Measurements from ENCODE around the gene TRIM3.
A peak's percentile ranks its signal among the peaks of the same experiment; 100 is the strongest.

TRIM3 gene

DNA sequence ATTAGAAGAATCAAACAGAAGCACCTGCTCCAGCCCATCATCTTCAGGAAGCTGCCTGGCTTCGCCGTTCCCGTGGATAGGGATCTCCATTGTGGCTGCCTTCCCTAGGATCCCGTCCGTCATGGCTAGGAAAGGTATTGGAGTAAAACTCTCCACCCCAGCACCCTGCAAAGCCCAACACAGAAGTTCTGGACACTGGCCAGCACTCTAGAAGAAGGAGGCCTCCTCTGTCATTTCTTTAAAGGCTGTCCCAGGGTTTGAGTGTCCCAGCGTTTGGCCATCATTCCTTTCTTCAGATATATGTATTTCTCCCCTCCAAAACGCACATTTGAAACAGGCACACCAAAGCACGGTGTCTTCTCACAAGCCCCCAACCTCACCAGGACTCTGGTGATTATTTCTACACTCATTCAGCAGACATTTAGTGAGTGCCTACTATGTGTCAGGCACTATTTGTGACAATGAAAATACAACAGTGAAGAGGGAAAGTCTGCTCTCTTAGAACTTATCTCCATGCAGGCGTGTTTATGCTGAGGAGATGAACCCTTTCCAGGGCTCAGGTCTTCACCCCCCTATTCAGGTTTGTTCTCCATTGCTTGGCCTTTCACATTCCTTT is 6.7 kb upstream of the TRIM3 start:
- DNase-seq: no peak

DNA sequence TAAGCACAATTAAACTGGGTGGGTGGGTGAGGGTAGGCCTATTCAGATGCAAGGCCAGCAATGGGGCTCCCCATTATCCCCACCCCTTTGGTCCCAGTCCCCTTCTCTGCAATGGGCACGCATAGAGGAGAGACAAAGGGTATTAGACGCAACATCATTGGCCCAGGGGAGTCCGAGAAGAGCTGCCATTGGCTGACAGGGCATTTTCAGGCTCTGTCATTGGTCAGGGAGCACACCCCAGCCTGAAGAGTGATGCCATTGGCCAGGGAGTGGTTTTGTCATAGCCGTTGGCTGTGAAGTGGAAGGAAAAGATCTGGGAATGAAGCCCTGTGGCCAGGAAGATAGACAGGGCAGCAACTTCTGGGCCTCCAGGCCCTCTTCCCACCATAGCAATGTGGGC is 2.8 kb upstream of the TRIM3 start:
- DNase-seq: no peak

DNA sequence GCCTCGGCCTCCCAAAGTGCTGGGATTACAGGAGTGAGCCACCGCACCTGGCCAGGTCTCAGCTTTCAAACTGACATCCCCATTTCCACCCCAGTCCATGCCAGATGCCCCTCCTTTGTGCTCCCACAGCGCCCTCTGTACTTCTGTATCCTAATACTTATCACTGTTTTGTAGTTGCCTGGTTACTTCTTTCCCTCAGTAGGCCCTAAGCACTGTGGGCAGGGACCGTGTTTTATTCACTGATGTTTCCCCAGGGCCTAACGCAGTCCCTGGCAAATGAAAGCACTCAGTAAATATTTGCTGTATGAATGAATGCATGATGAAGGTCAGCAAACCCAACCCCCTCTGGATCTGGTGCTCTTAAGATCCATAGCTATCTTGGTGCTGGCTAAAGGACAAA is 2.2 kb upstream of the TRIM3 start:
- DNase-seq: no peak

DNA sequence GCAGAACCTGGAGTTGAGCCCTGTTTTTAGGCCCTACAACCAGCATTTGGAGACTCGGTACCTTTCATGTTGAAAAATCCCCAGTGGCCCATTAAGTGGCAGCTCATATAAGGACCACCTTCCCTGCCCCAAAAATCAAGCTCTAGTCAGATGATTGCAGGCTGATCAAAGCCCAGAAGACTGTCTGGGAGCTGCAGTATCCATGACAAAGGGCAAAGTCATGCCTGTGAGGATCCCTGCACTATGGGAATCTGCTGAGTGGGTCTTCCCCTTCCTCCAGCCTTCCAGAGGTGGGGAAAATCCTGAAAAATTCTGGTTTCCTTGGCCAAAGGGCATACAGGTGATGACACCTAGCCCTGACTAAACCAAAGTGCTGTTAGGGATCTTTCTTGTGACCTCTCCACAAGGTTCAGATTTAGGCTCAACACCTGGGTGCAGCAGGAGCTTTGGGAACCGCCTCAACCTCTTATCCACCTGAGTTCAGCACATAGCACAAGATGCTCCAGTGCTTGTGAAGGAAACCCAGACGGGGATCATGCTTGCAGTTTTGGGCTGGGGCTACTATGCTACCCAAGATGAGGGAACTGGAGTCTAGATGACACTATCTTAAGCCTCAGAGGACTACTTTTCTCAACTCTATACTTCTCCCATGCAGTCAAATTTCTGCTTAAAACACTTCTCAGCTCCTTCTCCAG is 1.2 kb upstream of the TRIM3 start:
- no peak for DNase-seq

DNA sequence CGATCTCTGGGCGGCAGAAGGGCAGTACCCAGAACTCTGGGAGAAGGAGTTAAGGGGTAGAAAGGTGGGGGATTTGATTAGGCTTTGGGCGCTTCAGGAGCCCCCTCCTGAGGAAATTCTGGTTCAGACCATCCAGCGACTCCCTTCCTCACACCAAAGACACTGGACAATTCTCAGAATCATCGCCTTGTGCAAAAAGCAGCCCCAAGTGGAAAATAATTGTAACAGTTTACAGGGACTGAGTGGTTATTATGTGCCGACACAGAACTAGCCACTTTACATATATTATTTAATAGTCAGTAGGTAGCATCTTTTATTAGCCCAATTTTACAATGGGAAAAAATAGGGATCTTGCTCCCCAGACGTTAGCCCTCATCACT is 662 bp upstream of the TRIM3 start:
- DNase-seq: no peak

DNA sequence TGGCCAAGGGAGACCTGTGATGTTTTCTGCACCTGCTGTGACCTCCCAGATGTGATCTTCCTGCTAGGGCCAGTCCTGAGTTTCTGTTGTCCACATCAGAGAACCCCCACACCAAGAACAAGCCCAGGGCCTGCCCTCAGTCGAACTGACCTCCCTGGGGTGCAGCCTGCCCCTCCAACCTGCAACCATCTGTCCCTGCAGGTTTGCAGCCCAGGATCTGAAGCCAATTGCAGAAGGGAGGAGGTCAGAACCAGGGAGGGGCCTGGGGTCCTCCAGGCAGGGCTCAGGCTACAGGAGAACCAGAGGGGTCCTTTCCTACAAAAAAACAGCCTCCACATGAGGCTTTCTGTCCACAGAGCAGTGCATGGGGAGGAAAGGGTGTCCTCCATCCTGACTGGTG is 807 bp downstream of the TRIM3 start:
- DNase-seq: no peak

DNA sequence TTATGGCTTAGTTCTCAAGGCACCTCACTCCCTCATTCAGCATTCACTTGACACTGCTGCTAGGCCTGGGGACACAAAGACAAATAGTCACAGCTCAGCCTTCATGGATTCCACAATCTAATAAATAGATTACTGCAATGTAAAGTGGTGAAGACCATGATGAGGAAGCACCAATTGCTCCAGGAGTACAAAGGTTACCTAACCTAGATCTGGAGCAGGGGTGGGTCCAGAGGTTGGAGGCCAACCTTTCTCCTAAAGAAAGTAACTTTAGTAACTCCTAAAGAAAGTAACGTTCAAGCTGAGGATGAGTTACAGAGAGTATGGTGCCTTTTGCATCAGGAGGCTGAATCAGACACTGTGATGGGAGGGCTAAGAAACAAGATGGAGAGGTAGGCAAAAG is 4.1 kb downstream of the TRIM3 start:
- DNase-seq: no peak

DNA sequence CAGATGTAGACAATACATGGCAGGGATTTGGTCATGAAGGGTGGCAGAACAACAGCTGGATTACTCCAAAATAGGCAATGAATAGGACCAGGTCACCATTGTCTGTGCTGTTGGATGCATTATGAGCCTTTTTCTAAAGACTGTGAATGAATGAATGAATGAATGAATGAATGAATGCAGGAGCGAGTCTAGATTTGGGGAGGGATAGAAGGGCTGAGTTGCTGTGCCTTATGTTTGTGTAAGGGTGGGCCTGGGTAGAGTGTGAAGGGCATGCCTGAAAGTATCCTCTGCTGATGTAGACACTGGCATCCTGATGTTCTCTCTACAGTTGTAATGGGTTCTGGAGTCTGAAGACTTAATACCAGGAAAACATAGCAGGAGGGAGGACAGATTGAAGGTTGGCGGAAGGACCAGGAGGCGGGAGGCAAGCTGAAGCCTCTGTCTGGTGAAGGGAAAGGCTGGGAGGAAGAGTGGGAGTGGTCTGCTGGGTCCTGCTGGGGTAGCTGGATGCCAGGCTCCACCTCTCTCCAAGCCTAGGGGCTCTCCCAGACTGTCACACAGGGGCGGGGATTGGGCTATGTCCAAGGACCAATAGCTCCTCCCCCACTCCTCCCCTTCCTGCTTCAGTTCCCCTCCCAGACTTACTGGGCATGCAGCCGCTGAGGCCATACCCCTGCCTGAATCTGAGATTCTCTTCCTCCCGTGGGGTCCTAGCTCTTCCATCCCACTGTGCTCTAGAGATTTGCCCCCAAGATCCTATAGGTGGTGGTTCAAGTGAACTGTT is 4.8 kb downstream of the TRIM3 start:
- DNase-seq: no peak

DNA sequence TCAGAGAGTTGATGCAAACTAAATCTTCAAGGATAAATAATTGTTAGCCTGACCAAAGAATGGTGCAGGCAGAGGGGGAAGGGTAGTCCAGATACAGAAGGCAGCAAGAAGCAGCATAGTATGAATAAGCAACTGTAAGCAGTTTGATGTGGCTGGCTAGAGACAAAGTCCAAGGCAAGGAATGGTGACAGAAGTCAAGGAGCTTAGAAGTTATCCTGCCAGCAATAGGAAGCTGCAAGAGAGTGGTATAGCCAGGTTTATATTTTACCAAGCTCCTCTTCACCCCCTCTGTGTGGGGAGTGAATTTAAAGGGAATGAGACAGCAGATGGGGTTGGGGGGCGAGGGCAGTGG is 14.7 kb downstream of the TRIM3 start:
- DNase-seq: no peak

DNA sequence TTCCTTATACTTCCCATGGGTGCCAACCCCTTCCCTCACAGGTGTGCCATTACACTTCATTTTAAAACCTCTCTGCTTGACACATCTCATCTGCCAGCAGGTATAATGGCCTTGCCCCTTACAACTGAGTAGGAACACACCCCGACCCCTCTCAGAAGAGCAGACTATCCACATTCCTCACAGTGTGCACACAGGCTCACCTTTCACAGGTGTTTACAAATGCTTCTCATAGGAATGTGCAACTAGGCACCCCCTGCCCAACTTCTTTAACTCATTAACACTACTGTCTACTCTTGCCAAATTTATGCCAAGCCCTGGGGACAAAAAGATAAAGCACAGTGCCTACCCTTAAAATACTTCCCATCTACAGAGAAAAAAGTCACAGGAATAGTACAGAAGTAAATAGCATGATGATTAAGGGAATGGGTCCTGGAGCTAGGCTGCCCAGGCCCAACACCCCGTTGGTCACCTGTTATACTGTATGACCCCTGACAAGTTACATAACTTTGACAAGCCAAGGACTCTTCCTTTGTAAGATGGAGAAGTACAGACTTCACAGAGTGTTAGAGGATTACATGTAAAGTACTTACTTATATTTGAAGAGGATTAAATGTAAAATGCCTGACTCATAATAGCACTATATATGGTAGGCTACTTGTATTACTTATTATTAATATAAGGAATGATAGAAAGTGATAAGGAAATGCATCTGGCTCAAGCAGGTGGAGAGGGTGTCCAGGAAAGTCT is 15.2 kb downstream of the TRIM3 start:
- no peak for DNase-seq

DNA sequence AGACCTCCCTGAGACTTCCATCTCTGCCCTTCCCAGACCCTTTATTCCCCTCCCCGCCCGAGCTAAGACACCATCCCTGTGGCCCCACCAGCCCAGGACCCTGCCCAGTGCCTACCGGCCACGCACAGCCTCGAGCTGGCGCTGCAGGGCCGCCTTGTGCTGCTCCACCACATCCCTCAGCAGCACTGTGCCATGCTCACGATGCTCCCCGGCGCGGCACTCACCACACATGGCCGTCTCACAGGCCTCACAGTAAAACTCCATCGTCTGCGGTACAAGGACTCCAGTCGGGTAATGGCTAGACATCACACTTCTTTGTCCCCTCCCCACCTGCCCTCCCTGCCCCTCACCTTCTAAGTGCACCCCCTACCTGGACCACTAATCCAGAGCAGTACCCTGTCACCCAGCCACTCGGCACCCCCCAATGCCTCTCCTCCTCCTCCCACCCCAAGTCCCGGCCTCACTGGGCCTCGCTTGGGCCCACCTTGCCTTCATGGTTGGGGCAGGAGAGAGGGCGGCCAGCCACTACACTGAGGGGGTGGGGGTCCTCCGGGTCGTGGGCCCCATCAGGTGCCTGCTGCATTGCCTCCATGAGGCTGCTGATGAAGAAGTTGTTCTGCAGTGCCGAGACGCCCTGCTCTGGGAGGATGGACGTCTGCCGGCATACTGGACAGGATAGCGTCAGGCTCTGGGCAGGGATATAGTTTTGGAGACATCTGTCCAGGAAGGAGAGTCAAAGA is 16.0 kb downstream of the TRIM3 start:
- no peak for DNase-seq

DNA sequence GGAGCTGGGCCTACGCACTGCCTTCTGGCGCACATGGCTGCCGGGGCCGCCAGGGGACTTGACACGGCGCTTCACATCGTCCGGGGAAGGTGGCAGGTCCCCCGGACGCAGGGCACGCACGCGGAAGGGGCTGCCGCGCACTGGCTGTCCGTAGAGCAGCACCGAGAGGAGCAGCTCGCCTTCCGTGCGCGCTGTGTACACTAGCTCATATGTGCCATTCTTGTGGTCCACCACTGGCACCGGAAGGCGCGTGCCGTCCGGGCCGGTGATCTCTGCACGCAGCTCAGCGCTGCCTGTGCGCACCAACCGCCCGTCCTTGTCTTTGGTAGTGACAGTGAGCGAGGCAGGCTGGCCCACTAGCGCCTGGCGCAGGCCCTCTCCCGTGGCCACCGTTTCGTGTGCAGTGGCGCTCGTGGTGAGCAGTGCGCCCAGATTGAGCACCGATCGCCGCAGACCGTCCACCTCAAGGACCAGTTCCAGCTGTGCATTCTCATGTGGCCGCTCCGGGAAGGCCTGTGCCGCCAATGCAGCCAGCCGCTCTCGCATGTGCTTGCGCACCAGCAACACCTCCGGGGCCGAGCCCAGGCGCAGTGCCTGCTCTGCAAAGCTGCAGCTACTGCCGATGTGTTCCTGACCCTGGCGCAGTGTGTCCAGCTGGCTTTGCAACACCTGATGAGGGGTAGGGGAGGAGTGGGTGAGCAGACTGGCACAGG is 17.2 kb downstream of the TRIM3 start:
- no peak for DNase-seq

DNA sequence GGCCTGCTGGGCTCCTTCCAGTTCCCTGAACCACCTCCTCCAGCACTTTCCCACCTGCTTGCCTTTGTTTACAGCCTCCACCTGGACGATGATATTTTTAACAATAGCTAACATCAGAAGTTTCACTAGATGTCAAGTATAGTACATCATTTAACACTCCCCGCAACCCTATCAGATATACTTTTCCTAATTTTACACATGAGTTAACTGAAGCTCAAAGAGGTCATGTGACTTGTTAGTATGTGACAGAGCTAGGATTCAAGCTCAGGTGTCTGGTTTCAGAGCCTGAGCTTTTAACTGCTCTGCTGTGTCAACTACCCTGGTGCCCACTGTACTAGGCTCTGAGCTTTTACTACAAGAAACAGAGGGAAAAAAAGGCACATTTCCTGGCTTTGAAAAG is 18.7 kb downstream of the TRIM3 start:
- no peak for DNase-seq

DNA sequence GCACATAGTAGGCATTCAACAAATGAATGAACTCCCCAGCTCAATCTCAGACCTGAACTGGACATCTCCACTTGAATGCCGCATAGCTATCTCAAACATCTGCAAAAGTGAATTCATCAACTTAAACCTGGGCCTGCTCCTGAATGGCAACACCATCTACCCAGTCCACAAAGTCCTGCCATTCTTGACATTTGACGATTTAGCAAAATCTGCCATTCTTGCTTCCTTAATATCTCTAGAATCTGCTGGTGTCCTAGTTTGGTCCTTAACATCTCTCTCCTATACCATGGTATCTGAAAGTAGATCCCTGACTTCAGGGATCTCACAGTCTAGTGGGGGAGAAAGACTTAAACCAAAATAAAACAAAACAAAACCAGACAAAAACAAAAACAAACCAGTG is 20.6 kb downstream of the TRIM3 start:
- no peak for DNase-seq

DNA sequence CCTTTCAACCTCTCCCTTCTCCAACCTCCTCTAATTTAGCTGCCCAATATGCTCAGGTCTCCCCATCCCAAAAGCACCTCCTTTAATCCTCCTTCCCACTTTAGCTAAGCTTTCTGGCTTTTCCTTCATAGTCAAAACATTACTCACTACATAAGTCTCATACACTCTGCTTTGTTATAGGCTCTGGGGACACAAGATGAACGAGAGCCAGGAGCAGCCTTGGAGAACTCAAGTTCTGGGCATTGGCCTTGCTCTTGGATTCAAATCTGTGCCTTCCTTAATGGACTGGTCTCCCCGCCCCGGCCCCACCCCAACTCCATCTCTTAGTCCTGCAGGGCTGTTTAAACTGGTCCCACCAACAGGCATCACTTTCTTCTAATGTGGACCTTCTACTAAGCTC is 21.5 kb downstream of the TRIM3 start:
- no peak for DNase-seq

DNA sequence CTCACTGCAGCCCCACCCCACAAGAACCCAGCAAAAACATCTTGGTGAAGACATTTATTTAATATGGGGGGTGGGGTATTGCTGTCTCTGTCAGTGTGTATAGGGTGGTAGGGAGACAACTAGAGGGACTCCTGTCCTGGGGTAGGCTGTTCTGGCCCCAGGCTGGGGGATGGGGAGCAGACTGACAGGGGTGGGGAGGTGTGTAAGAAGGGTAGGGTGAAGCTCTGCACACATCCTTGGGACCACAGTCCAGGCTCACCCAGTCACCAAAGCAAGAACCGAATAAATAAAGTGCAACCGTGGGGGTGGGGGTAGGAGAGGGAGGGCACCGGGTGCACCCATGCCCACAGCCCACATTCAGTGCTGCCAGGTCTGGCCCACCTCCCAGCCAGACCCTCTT is 25.2 kb downstream of the TRIM3 start:
- no peak for DNase-seq

DNA sequence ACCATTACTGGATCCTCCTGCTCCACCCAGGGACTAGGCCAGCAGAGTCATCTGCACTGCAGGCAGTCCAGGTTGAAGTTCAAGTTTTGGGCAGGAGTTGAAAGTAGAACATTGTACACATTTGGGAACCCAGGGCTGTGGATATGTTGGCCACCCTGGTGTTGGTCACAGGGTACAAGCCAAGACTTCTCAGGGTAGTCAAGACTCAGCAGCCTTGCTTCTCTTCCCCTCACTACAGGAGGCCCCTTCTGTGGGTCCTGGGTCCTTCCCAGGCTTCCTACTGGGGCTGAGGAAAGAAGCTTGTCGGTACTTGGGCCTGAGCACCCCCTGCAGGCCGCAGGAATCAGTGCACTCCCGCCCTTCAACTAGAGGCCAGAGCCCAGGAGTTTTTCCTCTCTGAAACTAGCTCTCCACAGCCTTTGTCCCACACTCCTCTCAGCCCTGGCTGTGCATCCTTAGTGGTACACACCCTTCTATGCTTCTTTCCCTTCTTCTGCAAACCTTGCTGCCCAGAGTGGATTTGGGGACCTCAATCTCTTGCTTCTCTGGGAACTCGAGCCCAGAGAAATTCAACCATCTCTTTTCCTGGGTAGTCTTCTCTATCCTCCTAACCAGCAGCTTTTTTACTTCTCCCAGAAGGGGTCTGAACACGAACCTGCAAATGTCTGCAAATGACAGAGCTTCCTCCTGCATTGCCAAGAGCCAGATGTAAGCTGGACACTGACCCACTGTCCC is 30.3 kb downstream of the TRIM3 start:
- peak; percentile 26 to 52 (median 41) for DNase-seq

DNA sequence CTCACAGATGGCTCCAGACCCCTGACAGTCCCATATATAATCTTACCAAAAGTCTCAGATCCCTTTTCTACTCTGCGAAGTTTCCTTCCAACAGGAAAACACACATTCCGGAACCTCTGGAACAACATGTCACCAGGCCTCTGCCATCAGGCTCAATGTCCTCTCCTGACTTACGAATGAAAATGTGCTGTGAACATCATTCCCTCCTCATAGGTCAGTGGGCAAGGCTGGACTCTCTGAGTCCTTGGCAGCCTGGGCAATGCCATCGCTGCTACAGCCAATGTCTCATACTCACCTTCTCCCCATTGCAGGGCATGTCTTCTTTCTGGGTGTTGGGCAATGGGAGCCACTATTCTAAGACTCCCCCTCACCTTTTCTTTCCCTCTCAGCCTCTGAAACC is 31.3 kb downstream of the TRIM3 start:
- DNase-seq: no peak

DNA sequence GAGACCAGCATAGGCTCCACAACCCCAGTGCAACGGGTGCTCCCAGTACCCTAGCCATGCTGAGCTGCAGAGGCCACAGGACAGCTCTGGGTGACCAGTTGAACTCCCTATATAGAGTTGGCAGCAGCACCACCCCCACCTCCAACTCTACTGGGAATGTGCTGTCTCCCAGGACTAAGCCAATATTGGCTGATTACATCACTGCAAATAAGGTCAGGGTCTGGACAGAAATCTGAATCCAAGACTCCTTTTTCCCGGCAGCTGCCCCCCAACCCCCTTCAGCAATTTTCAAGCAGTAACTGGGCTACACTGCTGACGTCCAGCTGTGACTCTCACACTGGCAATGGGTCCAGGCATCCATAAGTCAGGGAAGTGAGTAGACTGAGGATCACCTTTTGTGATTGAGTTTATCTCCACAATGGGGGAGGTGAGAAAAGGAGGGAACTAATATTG is 32.8 kb downstream of the TRIM3 start, which contains the start of gene HPX:
TSS of gene HPX (minus strand) at position 82 of the 453 bp plus-strand sequence. CDS start at position 58, 24 bp downstream.
- DNase-seq: no peak

DNA sequence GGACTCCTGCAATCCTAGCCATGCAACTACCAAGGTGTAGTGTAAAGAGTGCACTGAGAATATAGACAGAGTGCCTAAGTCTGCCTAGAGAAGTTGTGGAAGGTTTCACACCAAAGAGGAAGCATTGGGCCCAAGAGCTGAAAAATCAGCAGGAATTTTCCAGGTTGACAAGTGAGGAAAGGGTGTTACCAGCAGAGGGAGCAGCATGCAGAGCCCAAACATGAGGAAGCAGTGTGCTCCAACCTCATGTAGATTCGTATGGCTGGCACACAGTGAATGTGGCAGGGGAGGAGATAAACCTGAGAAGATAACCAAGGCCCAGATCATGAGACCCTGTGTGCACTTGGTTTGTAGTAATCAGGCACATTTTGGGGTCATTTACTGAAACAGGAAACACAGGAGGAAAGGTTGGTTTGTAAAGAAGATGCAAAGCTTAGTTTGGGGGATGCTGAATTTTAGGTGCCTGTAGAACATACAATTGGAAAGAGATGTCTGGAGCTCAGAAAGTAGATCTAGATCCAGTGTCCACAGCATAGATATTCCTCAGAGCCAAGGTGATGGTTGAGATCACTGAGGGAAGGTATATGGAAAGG is 34.7 kb downstream of the TRIM3 start:
- DNase-seq: peak in 2 of 5 donors; percentile 17 to 40

DNA sequence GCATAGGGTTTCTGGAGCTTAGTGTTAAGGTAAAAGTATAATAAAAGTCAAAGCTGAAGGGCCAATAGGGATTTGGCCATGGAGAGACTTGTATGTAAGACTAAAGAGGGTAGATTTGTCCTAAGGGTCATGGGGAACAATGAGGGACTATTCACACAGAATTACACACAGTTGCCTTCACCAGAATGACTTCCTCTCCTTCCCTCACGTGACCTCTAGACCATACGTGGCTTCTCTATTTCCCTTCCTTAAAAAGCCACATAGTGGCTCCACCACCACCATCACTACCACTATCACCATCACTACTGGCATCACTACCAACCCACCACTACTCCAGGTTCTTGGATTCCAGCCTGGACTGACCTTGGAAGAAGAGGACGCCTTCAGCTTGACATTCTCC is 35.7 kb downstream of the TRIM3 start:
- peak in 1 of 5 donors; percentile 42 for DNase-seq
